IMR-90 (cell line): ENCODE data around the gene POLR1G. TPM values are rescaled to one million over a fixed set of nuclear protein-coding genes. Genes with fewer than 3 reads are reported as not detected.

Source experiments
- ATAC-seq: fragments of 200-7000 bp; cut with Tn5 transposase; 2 replicates; pipeline ENCODE4 v1.9.1; 2020; ENCODE audit warnings: low read depth, mild to moderate bottlenecking, moderate library complexity
- BruUV-seq: library from RNA; stranded (reverse); fragments of 400-500 nt; replicated peaks from 2 replicates; lab custom pipeline; 2021; lab: Mats Ljungman, UMichigan
- CTCF ChIA-PET: fragments of 300-600 bp; formaldehyde crosslinking; extraction: SDS; loops from one replicate; lab custom pipeline; 2021; ENCODE audit warnings: antibody characterized with exemption; lab: Yijun Ruan, JAX
- POLR2A ChIA-PET: fragments of 300-600 bp; sonication (Branson Sonifier 250); formaldehyde crosslinking; loops from one replicate; lab custom pipeline; 2022; ENCODE audit warnings: antibody characterized with exemption; ENCODE audit not compliant: unreplicated experiment; lab: Charles Lee
- DNase-seq: peaks from one replicate; pipeline ENCODE4 v3.0.0; 2013
- H2AFZ ChIP-seq: replicated peaks from 2 replicates; pipeline ENCODE3; 2013; ENCODE audit warnings: low read length, mild to moderate bottlenecking; ENCODE audit not compliant: poor library complexity
- H2AK5ac ChIP-seq: 2 replicates; pipeline ENCODE4 v1.6.1; 2013; ENCODE audit warnings: low read depth, low read length, inconsistent platforms
- H2AK9ac ChIP-seq: replicated peaks from 2 replicates; pipeline ENCODE3; 2013; ENCODE audit warnings: mild to moderate bottlenecking, low read depth, low read length, moderate library complexity; ENCODE audit not compliant: poor library complexity
- H2BK120ac ChIP-seq: 2 replicates; pipeline ENCODE4 v1.6.1; 2013; ENCODE audit warnings: low read depth, low read length, inconsistent platforms
- H2BK15ac ChIP-seq: 3 replicates; pipeline ENCODE4 v1.6.1; 2013; ENCODE audit warnings: low read depth, low read length, inconsistent platforms
- H2BK20ac ChIP-seq: 2 replicates; pipeline ENCODE4 v1.6.1; 2013; ENCODE audit warnings: low read depth, mild to moderate bottlenecking, inconsistent platforms, low read length, moderate library complexity
- H2BK5ac ChIP-seq: 2 replicates; pipeline ENCODE4 v1.6.1; 2013; ENCODE audit warnings: mild to moderate bottlenecking, low read depth, low read length, inconsistent platforms; ENCODE audit not compliant: poor library complexity, severe bottlenecking
- H3K14ac ChIP-seq: replicated peaks from 2 replicates; pipeline ENCODE4 v1.6.1; 2013; ENCODE audit warnings: low read depth, low read length, inconsistent platforms
- H3K18ac ChIP-seq: 2 replicates; pipeline ENCODE4 v1.6.1; 2013; ENCODE audit warnings: low read depth, low read length, control low read depth
- H3K23ac ChIP-seq: 2 replicates; pipeline ENCODE4 v1.6.1; 2013; ENCODE audit warnings: low read depth, low read length, inconsistent platforms
- H3K27ac ChIP-seq: 2 replicates; pipeline ENCODE4 v1.5.1; 2013; ENCODE audit warnings: mild to moderate bottlenecking, control low read depth, low read length; ENCODE audit not compliant: insufficient read depth
- H3K27me3 ChIP-seq: 2 replicates; pipeline ENCODE4 v1.6.1; 2013; ENCODE audit warnings: low read length; ENCODE audit not compliant: control insufficient read depth, insufficient read depth
- H3K36me3 ChIP-seq: 2 replicates; pipeline ENCODE4 v1.6.1; 2013; ENCODE audit warnings: low read length, mixed read lengths; ENCODE audit not compliant: control insufficient read depth, insufficient read depth
- H3K4ac ChIP-seq: 2 replicates; pipeline ENCODE4 v1.6.1; 2013; ENCODE audit warnings: low read depth, low read length, inconsistent platforms
- H3K4me1 ChIP-seq: 2 replicates; pipeline ENCODE4 v1.6.1; 2013; ENCODE audit warnings: low read length, mixed read lengths; ENCODE audit not compliant: control insufficient read depth, insufficient read depth
- H3K4me2 ChIP-seq: 2 replicates; pipeline ENCODE4 v1.6.1; 2013; ENCODE audit warnings: low read depth, mild to moderate bottlenecking, control low read depth, low read length, moderate library complexity
- H3K4me3 ChIP-seq: 2 replicates; pipeline ENCODE4 v1.5.1; 2013; ENCODE audit warnings: low read depth, mild to moderate bottlenecking, control low read depth, low read length, moderate library complexity; ENCODE audit not compliant: insufficient read depth
- H3K56ac ChIP-seq: 2 replicates; pipeline ENCODE4 v1.6.1; 2013; ENCODE audit warnings: low read length, inconsistent platforms; ENCODE audit not compliant: insufficient read depth; ENCODE audit errors: extremely low read depth
- H3K79me1 ChIP-seq, 2 experiments: 2 replicates each; pipeline ENCODE4 v1.6.1; 2013; ENCODE audit warnings: low read length in 2 of 2, inconsistent platforms in 1 of 2, low read depth in 1 of 2
- H3K9ac ChIP-seq: 2 replicates; pipeline ENCODE4 v1.6.1; 2013; ENCODE audit warnings: low read depth, low read length, control low read depth
- H3K9me1 ChIP-seq: 2 replicates; pipeline ENCODE4 v1.6.1; 2013; ENCODE audit warnings: low read length, inconsistent platforms; ENCODE audit not compliant: insufficient read depth
- H3K9me3 ChIP-seq: 2 replicates; pipeline ENCODE4 v1.6.1; 2013; ENCODE audit warnings: low read length; ENCODE audit not compliant: control insufficient read depth, insufficient read depth
- H4K20me1 ChIP-seq: 2 replicates; pipeline ENCODE4 v1.6.1; 2013; ENCODE audit warnings: low read length, inconsistent platforms; ENCODE audit not compliant: insufficient read depth
- H4K5ac ChIP-seq: 2 replicates; pipeline ENCODE4 v1.6.1; 2013; ENCODE audit warnings: mild to moderate bottlenecking, low read depth, low read length, control low read depth
- H4K8ac ChIP-seq, 2 experiments: 2 replicates each; pipeline ENCODE4 v1.6.1; 2013; ENCODE audit warnings: low read depth in 2 of 2, low read length in 2 of 2, control low read depth in 1 of 2, inconsistent platforms in 1 of 2
- H4K91ac ChIP-seq: 2 replicates; pipeline ENCODE4 v1.6.1; 2013; ENCODE audit warnings: low read depth, low read length, inconsistent platforms; ENCODE audit not compliant: insufficient read depth
- BHLHE40 ChIP-seq: fragments of 150-350 bp; IDR thresholded peaks from 2 replicates; pipeline ENCODE4 v1.6.1; 2016; ENCODE audit warnings: mild to moderate bottlenecking, low read depth, low read length
- CEBPB ChIP-seq: IDR thresholded peaks from 2 replicates; pipeline ENCODE4 v1.6.1; 2012; ENCODE audit warnings: low read depth, low read length, improper control_type of control experiment
- CHD1 ChIP-seq: IDR thresholded peaks from 2 replicates; pipeline ENCODE4 v1.6.1; 2012; ENCODE audit warnings: low read depth, low read length, improper control_type of control experiment
- FOS ChIP-seq: fragments of 150-350 bp; IDR thresholded peaks from 2 replicates; pipeline ENCODE4 v1.6.1; 2016; ENCODE audit warnings: low read depth, low read length
- MAFK ChIP-seq: IDR thresholded peaks from 2 replicates; pipeline ENCODE4 v1.6.1; 2012; ENCODE audit warnings: low read depth, low read length, improper control_type of control experiment
- MAZ ChIP-seq: IDR thresholded peaks from 2 replicates; pipeline ENCODE4 v1.6.1; 2012; ENCODE audit warnings: low read depth, mild to moderate bottlenecking, low read length, improper control_type of control experiment, moderate library complexity, borderline replicate concordance
- MXI1 ChIP-seq: IDR thresholded peaks from 2 replicates; pipeline ENCODE4 v1.6.1; 2012; ENCODE audit warnings: low read depth, mild to moderate bottlenecking, low read length, moderate library complexity, borderline replicate concordance
- NFE2L2 ChIP-seq: fragments of 150-350 bp; IDR thresholded peaks from 2 replicates; pipeline ENCODE4 v1.6.1; 2016; ENCODE audit warnings: low read depth, mild to moderate bottlenecking, low read length
- POLR2A ChIP-seq: IDR thresholded peaks from 2 replicates; pipeline ENCODE4 v1.6.1; 2012; ENCODE audit warnings: mild to moderate bottlenecking, low read depth, low read length
- RCOR1 ChIP-seq: IDR thresholded peaks from 2 replicates; pipeline ENCODE4 v1.6.1; 2012; ENCODE audit warnings: mild to moderate bottlenecking, low read length, improper control_type of control experiment; ENCODE audit not compliant: insufficient replicate concordance
- RFX5 ChIP-seq: IDR thresholded peaks from 2 replicates; pipeline ENCODE4 v1.8.0; 2012; ENCODE audit warnings: low read depth, mild to moderate bottlenecking, low read length, moderate library complexity
- SMC3 ChIP-seq: fragments of 150-350 bp; IDR thresholded peaks from 2 replicates; pipeline ENCODE4 v1.6.1; 2016; ENCODE audit warnings: low read depth, mild to moderate bottlenecking, antibody characterized with exemption, low read length, moderate library complexity
- WGBS, 2 experiments: methylation state at CpG; one replicate each; pipeline versions ENCODE4 v1.1.5 to v1.1.7; 2013; ENCODE audit warnings: missing lambda C conversion rate in 2 of 2; ENCODE audit not compliant: insufficient read length in 1 of 2; ENCODE audit errors: extremely low coverage in 2 of 2; 5-methylcytosine and 5-hydroxymethylcytosine counted together
- dilution Hi-C: fragments of 300-500 bp; cut with HindIII; formaldehyde crosslinking; loops from one replicate; pipeline ENCODE4 v1.14.3; 2018; ENCODE audit warnings: low sequenced_read_pairs; ENCODE audit not compliant: unreplicated experiment
- in situ Hi-C: fragments of 300-500 bp; cut with MboI; formaldehyde crosslinking; loops from 3 replicates; pipeline ENCODE4 v1.14.3; 2019; ENCODE audit warnings: low sequenced_read_pairs, inconsistent platforms, mixed read lengths
- intact Hi-C: fragments of 100-400 bp; cut with micrococcal nuclease; formaldehyde crosslinking; loops from 2 replicates; pipeline ENCODE4 v1.10.0; 2022
- polyA plus RNA-seq, 3 experiments: library from polyadenylated mRNA; depleted of rRNA; stranded (reverse); fragments of >200 nt; gene quantifications; 2 replicates each; pipeline ENCODE4 v1.2.3, GENCODE V29; 2012; ENCODE audit warnings: low replicate concordance in 1 of 3
- total RNA-seq: library from RNA; depleted of rRNA; stranded (reverse); fragments of >200 nt; gene quantifications from 2 replicates; pipeline ENCODE4 v1.2.3, GENCODE V29; 2012
- TF ChIP-seq, protein P1 (sequence below): fragments of 150-350 bp; IDR thresholded peaks from 2 replicates; pipeline ENCODE4 v1.6.1; 2016; ENCODE audit warnings: low read depth, mild to moderate bottlenecking, low read length, moderate library complexity, borderline replicate concordance
- TF ChIP-seq, protein P2 (sequence below): fragments of 150-350 bp; IDR thresholded peaks from 2 replicates; pipeline ENCODE4 v1.6.1; 2017; ENCODE audit warnings: mild to moderate bottlenecking, antibody characterized with exemption, low read length, low read depth
- TF ChIP-seq, protein P3 (sequence below): conservative IDR thresholded peaks from 2 replicates; pipeline ENCODE4 v1.5.1; 2012; ENCODE audit warnings: mild to moderate bottlenecking, low read depth, low read length, improper control_type of control experiment

Gene POLR1G
- total and polyA plus RNA-seq, 2 of the 4 experiments (the other 2 are of a cell fraction): 8.0 to 12.5 TPM

DNA sequence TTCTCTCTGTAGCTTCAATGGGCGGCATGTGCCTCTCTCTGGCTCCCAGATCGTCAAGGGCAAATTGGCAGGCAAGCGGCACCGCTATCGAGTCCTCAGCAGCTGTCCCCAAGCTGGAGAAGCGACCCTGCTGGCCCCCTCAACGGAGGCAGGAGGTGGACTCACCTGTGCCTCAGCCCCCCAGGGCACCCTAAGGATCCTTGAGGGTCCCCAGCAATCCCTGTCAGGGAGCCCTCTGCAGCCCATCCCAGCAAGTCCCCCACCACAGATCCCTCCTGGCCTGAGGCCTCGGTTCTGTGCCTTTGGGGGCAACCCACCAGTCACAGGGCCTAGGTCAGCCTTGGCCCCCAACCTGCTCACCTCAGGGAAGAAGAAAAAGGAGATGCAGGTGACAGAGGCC, 1.7 kb downstream of the POLR1G start:
- Histone ChIP-seq H3K79me1 (peaks cover 7 to 48% of the 10 kb centered on the region in 2 experiments; a peak in 3 of 4 replicates), H2BK120ac (no peak overlapping the region), H4K8ac (no peak overlapping the region), H3K9ac (no peak overlapping the region), H3K23ac (no peak overlapping the region), H3K4ac (no peak overlapping the region), H2BK20ac (no peak overlapping the region), H4K20me1 (no peaks in the 10 kb centered on the region; the same call in 1 of the 2 replicates), H3K18ac (no peak overlapping the region), H2BK5ac (no peak overlapping the region), H3K9me3 (no peaks in the 10 kb centered on the region), H3K27ac (no peak overlapping the region), H2BK15ac (no peak overlapping the region), H3K9me1 (no peaks in the 10 kb centered on the region; the same call in 1 of the 2 replicates), H3K56ac (no peak overlapping the region), H3K27me3 (no peaks in the 10 kb centered on the region), H2AK9ac (peak overlapping the region; percentile 57), H3K4me2 (no peak overlapping the region), H2AK5ac (no peak overlapping the region), H3K14ac (no peak overlapping the region), H4K5ac (no peak overlapping the region), H2AFZ (no peak overlapping the region), H4K91ac (no peak overlapping the region), H3K4me1 (peaks cover 5% of the 10 kb centered on the region), H3K36me3 (peaks cover 7% of the 10 kb centered on the region), H3K4me3 (no peak overlapping the region)
- dilution Hi-C loops: no loop called here
- WGBS, 2 experiments: no CpG with 5 or more reads among the region's 8 CpGs
- DNase-seq: no peak
- ChIA-PET POLR2A (no interaction called here), CTCF (no interaction called here)
- intact Hi-C loops: no loop called here
- ATAC-seq: no peak
- no TSS peak for BruUV-seq
- no peak for TF ChIP-seq BHLHE40
- TF ChIP-seq, protein P1, sequence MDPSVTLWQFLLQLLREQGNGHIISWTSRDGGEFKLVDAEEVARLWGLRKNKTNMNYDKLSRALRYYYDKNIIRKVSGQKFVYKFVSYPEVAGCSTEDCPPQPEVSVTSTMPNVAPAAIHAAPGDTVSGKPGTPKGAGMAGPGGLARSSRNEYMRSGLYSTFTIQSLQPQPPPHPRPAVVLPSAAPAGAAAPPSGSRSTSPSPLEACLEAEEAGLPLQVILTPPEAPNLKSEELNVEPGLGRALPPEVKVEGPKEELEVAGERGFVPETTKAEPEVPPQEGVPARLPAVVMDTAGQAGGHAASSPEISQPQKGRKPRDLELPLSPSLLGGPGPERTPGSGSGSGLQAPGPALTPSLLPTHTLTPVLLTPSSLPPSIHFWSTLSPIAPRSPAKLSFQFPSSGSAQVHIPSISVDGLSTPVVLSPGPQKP: no peak
- no peak for TF ChIP-seq MAFK
- no peak for TF ChIP-seq CEBPB
- TF ChIP-seq NFE2L2: no peak
- TF ChIP-seq RFX5: no peak
- TF ChIP-seq POLR2A: no peak
- TF ChIP-seq, protein P2, sequence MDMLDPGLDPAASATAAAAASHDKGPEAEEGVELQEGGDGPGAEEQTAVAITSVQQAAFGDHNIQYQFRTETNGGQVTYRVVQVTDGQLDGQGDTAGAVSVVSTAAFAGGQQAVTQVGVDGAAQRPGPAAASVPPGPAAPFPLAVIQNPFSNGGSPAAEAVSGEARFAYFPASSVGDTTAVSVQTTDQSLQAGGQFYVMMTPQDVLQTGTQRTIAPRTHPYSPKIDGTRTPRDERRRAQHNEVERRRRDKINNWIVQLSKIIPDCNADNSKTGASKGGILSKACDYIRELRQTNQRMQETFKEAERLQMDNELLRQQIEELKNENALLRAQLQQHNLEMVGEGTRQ: no peak
- no peak for TF ChIP-seq SMC3
- no peak for TF ChIP-seq MAZ
- TF ChIP-seq CHD1: no peak
- TF ChIP-seq FOS: no peak
- no peak for TF ChIP-seq RCOR1
- TF ChIP-seq, protein P3, sequence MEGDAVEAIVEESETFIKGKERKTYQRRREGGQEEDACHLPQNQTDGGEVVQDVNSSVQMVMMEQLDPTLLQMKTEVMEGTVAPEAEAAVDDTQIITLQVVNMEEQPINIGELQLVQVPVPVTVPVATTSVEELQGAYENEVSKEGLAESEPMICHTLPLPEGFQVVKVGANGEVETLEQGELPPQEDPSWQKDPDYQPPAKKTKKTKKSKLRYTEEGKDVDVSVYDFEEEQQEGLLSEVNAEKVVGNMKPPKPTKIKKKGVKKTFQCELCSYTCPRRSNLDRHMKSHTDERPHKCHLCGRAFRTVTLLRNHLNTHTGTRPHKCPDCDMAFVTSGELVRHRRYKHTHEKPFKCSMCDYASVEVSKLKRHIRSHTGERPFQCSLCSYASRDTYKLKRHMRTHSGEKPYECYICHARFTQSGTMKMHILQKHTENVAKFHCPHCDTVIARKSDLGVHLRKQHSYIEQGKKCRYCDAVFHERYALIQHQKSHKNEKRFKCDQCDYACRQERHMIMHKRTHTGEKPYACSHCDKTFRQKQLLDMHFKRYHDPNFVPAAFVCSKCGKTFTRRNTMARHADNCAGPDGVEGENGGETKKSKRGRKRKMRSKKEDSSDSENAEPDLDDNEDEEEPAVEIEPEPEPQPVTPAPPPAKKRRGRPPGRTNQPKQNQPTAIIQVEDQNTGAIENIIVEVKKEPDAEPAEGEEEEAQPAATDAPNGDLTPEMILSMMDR: no peak
- no peak for TF ChIP-seq MXI1
- in situ Hi-C loops: no loop called here
